Measurements from ENCODE around the gene IMMP2L. TPM values are rescaled to one million over a fixed set of nuclear protein-coding genes. Genes with fewer than 3 reads are reported as not detected.

The IMMP2L gene
- total and polyA plus RNA-seq, 2 of the 13 experiments (the other 11 are each of a cell fraction or from before 2014, with no cell fraction given) = 7.8 to 16.9 TPM

- Histone ChIP-seq H3K27ac (ENCODE audit: extremely low read length, insufficient read depth, low read length) (no peak overlapping the region), H3K36me3 (replicated peaks in 1 of 2; ENCODE audit: control insufficient read depth in 1 of 2, insufficient read depth in 2 of 2, low read length in 2 of 2) (no peaks in the 10 kb centered on the region), H3K9ac (ENCODE audit: insufficient read depth, low read depth, low read length) (no peak overlapping the region), H3K27me3 (ENCODE audit: control insufficient read depth in 1 of 2, insufficient read depth in 2 of 2, low read length in 2 of 2) (no peaks in the 10 kb centered on the region), H3K4me1 (ENCODE audit: insufficient read depth, low read length) (no peaks in the 10 kb centered on the region), H3K79me2 (ENCODE audit: insufficient read depth, low read length) (no peaks in the 10 kb centered on the region), H2AFZ (ENCODE audit: low read length) (no peak overlapping the region), H3K4me3 (replicated peaks in 1 of 3; ENCODE audit: insufficient read depth in 1 of 3, low read depth in 2 of 3, low read length in 3 of 3) (no peak overlapping the region), H3K4me2 (ENCODE audit: low read depth, low read length) (no peak overlapping the region), H4K20me1 (ENCODE audit: insufficient read depth, low read length) (no peaks in the 10 kb centered on the region), H3K9me3 (ENCODE audit: low read length) (no peaks in the 10 kb centered on the region)
- BruUV-seq (replicated peaks) = no TSS peak
- ATAC-seq (no peak), DNase-seq (ENCODE audit: low spot score) (no peak), FAIRE-seq (no peak)
- 20% methylated on average over 2 of the region's 2 CpGs for WGBS (ENCODE audit: low lambda C conversion rate)
- in situ Hi-C loops (cut with HindIII; ENCODE audit: extremely low pct_ligation_motif_present, low pct_unique_long_range_greater_than_20kb) = no loop called here
- CTCF ChIA-PET (ENCODE audit: low intra/inter-chr PET ratio, low total read pairs) = no interaction called here
- TF ChIP-seq KLF15 (CRISPR knock-in tag; IDR thresholded peaks at IDR 0.05; ENCODE audit: borderline replicate concordance) (no peak), MXD4 (CRISPR knock-in tag; IDR thresholded peaks at IDR 0.05) (no peak), AGO2 (optimal IDR thresholded peaks at IDR 0.05; ENCODE audit: low read depth, low read length) (no peak), SIX4 (CRISPR knock-in tag; IDR thresholded peaks at IDR 0.05) (no peak), PAF1 (CRISPR knock-in tag; IDR thresholded peaks at IDR 0.05) (no peak), ZNF142 (CRISPR knock-in tag; IDR thresholded peaks at IDR 0.05) (no peak), HBP1 (CRISPR knock-in tag; IDR thresholded peaks at IDR 0.05; ENCODE audit: low read depth) (no peak), ZNF460 (CRISPR knock-in tag; IDR thresholded peaks at IDR 0.05; ENCODE audit: borderline replicate concordance) (no peak), YEATS4 (CRISPR knock-in tag; IDR thresholded peaks at IDR 0.05; ENCODE audit: borderline replicate concordance) (no peak), AKAP8 (CRISPR knock-in tag; IDR thresholded peaks at IDR 0.05) (no peak)
- TF ChIP-seq, protein P1, sequence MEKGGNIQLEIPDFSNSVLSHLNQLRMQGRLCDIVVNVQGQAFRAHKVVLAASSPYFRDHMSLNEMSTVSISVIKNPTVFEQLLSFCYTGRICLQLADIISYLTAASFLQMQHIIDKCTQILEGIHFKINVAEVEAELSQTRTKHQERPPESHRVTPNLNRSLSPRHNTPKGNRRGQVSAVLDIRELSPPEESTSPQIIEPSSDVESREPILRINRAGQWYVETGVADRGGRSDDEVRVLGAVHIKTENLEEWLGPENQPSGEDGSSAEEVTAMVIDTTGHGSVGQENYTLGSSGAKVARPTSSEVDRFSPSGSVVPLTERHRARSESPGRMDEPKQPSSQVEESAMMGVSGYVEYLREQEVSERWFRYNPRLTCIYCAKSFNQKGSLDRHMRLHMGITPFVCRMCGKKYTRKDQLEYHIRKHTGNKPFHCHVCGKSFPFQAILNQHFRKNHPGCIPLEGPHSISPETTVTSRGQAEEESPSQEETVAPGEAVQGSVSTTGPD (CRISPR knock-in tag; IDR thresholded peaks at IDR 0.05) = no peak
- TF ChIP-seq, protein P2, sequence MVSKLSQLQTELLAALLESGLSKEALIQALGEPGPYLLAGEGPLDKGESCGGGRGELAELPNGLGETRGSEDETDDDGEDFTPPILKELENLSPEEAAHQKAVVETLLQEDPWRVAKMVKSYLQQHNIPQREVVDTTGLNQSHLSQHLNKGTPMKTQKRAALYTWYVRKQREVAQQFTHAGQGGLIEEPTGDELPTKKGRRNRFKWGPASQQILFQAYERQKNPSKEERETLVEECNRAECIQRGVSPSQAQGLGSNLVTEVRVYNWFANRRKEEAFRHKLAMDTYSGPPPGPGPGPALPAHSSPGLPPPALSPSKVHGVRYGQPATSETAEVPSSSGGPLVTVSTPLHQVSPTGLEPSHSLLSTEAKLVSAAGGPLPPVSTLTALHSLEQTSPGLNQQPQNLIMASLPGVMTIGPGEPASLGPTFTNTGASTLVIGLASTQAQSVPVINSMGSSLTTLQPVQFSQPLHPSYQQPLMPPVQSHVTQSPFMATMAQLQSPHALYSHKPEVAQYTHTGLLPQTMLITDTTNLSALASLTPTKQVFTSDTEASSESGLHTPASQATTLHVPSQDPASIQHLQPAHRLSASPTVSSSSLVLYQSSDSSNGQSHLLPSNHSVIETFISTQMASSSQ (IDR thresholded peaks at IDR 0.05; ENCODE audit: low read depth) = no peak
- TF ChIP-seq, protein P2 (CRISPR knock-in tag; IDR thresholded peaks at IDR 0.05; ENCODE audit: borderline replicate concordance) = no peak
- intact Hi-C loops (cut with micrococcal nuclease; ENCODE audit: unreplicated experiment) = no loop called here
- POLR2A ChIA-PET = no interaction called here
These were observed 795.4 kb downstream of the IMMP2L start for GRCh38 chr7:110766864-110767263.

All from HepG2 (cell line).